Muscle of arm (tissue), 12 donors: ENCODE data around the gene TSPAN9. TPM values are rescaled to one million over a fixed set of nuclear protein-coding genes. Genes with fewer than 3 reads are reported as not detected.

Source experiments
- DNase-seq: peaks from one replicate; pipeline ENCODE4 v3.0.0-alpha.2; 2013
- polyA plus RNA-seq, 12 donors: library from polyadenylated mRNA; unstranded; fragments of 120-200 nt; gene quantifications; one replicate each; pipeline ENCODE4 v1.2.1, GENCODE V29; 2013; ENCODE audit not compliant: insufficient read length in 12 of 12

Gene TSPAN9
- polyA plus RNA-seq, 12 donors, result 55.2 to 563 (median 115) TPM

GRCh38 chr12:3097186-3097804 lies 20.1 kb downstream of the TSPAN9 start:
- DNase-seq, result no peak

DNA sequence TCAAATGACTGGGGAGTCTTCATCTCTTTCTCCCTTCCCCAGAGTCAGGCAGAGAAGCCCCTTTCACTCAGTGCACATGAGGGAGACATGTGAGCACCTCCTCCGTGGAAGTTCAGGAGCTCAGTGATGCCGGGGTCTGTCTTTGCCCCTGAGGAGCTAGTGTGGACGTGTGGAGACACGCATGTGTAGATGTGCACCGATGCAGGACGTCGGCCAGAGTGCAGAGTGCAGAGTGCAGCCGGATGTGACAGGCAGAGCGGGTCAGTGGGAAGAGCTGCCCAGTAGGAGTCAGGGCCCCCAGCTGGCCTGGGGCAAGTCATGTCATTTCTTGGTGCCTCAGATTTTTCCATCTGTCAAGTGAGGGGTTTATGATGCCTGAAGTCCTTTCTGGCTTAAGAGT lies 20.7 kb downstream of the TSPAN9 start:
- DNase-seq, result no peak

DNA sequence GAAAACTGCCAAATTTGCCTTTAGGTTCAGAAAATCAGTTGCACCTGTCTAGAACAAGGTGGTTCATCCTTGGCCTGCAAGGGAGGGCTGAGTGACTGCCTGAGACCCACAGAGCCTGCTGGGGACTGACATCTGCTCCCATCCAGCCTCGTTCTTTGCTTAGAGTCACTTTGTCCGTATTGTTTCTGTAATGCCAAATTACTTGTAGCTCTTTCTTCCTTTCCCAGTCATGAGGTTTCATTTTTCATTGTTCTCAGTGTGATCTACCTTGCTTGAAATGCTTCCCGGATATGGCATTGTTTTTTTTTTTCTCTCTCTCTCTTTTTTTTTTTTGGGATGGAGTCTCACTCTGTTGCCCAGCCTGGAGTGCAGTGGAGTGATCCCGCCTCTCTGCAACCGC lies 21.3 kb downstream of the TSPAN9 start:
- DNase-seq, result no peak

DNA sequence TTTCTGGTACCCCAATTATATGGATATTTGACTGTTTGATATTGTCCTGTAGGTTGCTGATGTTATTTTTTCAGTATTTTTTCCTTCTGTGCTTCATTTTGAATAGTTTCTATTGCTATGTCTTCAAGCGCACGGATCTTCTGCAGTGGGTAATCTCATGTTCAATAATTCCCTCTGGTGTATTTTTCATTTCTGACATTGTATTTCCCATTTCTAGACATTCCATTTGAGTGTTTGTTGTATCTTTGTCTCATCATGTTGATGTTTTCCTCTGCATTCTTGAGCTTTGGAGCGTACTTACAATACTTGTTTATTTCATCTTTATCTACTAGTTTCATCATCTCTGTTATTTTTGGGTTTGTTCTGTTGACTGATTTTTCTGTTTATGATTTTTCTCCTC lies 22.0 kb downstream of the TSPAN9 start:
- DNase-seq, result no peak

DNA sequence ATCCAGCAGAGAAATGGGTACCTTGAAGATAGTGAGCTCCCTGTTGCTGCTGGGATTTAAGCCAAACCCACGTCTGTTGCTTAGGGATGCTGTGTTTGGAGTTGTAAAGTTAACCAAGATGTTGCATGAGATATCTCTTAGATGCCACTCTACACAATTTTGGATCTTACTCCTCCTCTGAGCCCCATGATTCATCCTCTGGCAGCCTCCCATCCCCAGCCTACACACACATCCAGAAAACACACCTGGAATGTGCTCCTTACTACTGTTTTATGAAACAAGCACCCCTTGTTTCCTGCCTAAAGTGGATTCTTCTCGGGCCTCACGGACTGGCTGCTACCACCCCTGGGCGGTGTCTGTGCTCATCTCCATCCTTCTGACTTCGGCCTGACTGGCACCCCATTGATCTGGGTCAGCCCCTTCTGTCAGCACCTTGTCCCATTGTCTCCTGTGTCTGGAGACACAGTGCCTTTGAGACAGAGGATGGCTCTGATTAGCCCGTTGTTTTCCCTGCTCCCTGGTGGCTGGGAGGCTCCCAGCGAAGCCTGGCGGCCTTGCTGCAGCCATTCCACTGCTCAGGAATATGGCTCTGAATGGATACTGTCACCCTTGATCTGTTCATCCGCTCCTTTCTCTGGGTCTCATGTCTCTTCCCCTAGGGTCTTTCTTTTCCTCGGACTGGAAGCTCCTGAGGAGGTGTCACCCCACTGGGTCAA lies 24.3 kb downstream of the TSPAN9 start:
- DNase-seq, result no peak

DNA sequence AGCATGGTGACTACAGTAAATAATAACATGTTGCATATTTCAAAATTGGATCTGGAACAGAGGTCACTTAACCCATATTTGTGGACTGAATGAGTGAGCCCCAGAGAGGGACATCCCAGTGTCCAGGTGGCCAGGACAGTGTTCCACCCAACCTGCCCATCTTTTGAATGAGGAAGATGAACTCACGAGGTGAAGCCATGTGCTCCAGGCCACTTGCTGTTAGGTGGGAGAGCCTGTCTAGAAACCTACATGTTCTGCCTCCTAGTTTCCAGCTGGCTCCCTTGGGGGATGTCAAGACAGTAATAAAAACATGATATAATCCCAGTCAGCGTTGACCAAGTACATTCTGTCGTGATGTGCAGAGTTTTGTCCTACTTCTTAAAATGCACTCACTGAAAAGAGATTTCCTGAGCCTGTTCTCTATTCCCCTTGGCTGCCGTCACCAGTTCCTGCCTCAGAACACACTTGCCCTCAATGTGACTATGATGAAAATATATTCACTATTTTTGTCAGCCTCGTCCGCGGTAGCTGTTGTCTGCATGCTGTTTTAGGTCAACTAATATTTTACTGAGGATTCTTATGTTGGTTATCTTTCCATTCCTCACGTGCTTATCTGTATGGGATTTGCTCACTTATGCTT lies 25.7 kb downstream of the TSPAN9 start:
- no peak for DNase-seq

GRCh38 chr12:3103806-3104205 lies 26.6 kb downstream of the TSPAN9 start:
- no peak for DNase-seq

GRCh38 chr12:3105690-3106479 lies 28.7 kb downstream of the TSPAN9 start:
- no peak for DNase-seq

DNA sequence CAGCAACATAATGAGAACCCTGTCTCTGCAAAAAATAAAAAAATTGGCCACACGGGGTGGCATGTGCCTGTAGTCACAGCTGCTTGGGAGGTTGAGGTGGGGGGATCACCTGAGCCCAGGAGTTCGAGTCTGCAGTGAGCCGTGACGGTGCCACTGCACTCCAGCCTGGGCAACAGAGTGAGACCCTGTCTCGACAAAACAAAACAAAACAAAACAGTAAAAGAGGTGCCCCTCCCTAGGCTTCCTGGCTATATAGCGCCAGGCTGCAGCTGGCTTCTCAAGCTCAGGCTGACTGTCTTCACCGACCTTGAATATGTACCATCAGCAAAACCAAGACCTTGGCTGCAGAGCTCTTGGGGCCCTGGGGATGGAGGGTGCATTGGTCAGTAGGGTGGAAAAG lies 29.4 kb downstream of the TSPAN9 start:
- DNase-seq, result no peak

- no peak for DNase-seq
Measured at GRCh38 chr12:3107071-3107583, 29.9 kb downstream of the TSPAN9 start.

GRCh38 chr12:3107954-3108353 lies 30.8 kb downstream of the TSPAN9 start:
- DNase-seq, result no peak

DNA sequence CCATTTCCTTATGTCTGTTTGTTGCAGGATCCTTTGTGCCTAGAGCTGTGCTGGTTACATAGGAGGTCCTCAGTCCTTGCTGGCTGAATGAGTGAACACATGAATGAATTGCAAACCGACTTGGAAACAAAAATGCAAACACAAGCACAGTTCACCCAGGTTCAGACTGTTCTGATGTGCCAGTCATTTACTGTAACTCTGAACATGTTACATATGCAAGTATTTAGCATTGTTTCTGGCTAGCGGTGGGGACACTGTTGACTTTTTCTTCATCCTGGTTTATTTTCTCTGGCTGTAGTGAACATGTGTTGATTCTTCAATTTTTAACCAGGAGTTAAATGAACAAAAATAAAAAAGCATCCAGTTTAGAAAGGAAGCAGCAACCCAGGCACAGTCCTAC lies 33.4 kb downstream of the TSPAN9 start:
- DNase-seq, result no peak

- DNase-seq, result no peak
Measured at GRCh38 chr12:3113671-3114325, 36.6 kb downstream of the TSPAN9 start.

DNA sequence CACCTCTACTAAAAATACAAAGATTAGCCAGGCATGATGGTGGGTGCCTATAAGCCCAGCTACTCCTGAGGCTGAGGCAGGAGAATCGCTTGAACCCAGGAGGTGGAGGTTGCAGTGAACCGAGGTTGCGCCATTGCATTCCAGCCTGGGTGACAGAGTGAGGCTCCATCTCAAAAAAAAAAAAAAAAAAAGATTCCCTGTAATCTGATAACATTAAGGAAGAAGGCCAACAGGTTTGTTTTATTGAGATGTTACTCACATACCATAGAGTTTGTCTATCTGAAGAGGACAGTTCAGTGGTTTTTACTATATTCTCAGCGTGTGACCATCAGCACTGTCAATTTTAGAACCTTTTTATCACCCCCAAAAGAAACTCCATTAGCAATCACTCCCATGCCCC lies 37.5 kb downstream of the TSPAN9 start:
- DNase-seq, result no peak

DNA sequence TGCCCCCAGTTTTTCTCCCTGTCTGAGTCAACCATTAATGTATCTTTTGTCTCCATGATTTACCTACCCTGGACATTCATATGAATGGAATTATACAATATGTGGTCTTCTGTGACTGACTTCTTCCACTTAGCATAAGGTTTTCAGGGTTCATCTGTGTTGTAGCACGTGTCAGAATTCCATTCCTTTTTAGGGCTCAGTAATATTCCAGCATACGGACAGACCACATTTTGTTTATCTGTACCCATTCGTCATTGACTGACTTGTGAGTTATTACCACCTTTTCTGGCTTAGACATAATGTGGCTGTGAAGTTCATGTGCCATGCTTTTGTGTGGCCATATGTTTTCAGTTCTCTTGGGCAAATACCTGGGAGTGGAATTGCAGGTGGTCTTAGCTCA lies 37.9 kb downstream of the TSPAN9 start:
- DNase-seq, result no peak

DNA sequence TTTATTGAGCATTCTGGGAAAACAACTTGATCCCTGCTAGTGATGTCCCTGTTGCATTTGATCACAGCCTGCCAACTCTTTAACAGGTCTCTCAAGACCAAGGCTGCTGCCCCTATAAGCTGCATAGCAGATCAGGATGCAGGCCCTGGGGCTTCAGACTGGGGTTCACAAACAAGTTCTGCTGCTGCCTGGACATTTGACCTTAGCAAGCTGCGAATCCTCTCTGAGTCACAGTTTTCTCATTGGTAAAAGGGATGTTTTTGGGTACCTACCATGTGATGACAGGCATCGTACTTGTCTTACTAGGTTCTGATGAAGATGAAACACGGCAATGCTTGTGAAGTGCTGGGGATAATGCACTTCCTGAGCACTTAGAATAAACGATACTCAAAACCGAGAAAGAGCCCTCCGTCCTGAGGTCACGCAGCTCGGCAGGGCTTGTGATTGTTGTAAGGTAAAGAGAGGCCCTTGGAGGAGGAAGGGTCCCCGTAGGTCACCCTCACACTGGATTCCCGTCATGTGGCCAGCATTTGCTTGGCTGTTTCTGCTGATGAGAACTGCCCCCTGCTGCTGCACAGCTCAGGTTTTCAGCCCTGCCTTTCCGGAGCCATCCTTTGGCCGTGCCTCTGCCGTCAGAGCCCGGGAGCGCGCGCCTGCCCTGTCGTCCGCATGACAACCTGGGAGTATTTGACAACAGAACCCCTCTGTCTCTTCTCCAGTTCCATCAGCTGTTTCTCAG lies 39.1 kb downstream of the TSPAN9 start:
- no peak for DNase-seq

DNA sequence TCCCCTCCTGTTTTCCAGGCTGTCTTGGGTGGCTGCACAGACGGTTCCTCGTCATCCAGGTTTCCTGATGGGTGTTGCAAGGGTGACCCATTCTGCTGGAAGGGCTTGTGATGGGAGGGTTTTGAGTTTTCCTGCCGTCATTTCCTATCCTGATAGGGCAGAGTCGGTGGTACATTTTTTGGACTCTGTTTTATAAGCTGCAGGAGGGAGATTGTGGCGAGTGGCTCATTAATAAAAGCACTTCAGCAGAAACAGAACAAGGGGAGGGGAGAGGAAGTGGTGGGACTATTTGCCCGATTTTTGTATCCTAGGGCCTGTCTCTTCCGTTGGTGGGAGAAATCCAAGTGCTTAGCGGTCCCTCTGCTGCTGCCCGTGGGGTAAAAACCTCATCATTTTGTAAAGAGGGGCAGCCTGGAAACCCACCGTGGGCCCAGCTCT lies 40.0 kb downstream of the TSPAN9 start:
- no peak for DNase-seq

DNA sequence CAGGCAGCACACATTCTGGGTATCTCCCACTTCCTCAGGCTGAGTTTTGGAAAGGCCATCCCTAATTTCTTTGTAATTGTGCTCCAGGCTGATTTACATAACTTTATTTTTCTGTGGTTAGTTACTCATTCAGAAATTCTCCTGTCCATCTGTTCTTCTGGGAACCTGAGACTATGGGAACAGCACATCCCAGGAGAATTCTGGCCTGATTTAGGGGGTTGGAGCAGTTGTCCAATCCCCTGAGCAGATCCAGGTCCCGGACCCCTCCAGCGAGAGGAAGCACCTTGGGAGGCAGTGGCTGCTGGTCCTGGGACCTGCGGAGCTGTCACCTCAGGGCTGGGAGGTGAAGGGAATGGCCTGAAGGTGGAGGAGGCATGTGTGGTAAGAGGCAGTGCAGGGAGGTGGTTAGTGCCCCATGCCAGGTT lies 40.4 kb downstream of the TSPAN9 start:
- no peak for DNase-seq

GRCh38 chr12:3119192-3119755 lies 42.1 kb downstream of the TSPAN9 start:
- no peak for DNase-seq

- DNase-seq, result no peak
Measured at GRCh38 chr12:3119756-3120601, 42.8 kb downstream of the TSPAN9 start.
